PC-9 (cell line): Measurements from ENCODE around the gene SLAMF6. TPM values are rescaled to one million over a fixed set of nuclear protein-coding genes. Genes with fewer than 3 reads are reported as not detected.

Experiments used
- Bru-seq: library from RNA; stranded (reverse); fragments of 400-500 nt; gene quantifications from one replicate; lab custom pipeline; 2021; lab: Mats Ljungman, UMichigan
- BruChase-seq, 2 experiments: library from RNA; stranded (reverse); fragments of 400-500 nt; gene quantifications; one replicate each; lab custom pipeline; 2021; lab: Mats Ljungman, UMichigan
- BruUV-seq: library from RNA; stranded (reverse); fragments of 400-500 nt; replicated peaks from 2 replicates; lab custom pipeline; 2021; lab: Mats Ljungman, UMichigan
- CTCF ChIA-PET: fragments of 300-600 bp; sonication (Branson Sonifier 250); formaldehyde crosslinking; loops from one replicate; lab custom pipeline; 2022; ENCODE audit warnings: antibody characterized with exemption; lab: Charles Lee
- POLR2A ChIA-PET: fragments of 300-600 bp; sonication (Branson Sonifier 250); formaldehyde crosslinking; loops from one replicate; lab custom pipeline; 2022; ENCODE audit warnings: antibody characterized with exemption; ENCODE audit not compliant: unreplicated experiment; lab: Charles Lee
- DNase-seq, 2 experiments: peaks; one replicate each; pipeline versions ENCODE4 v3.0.0 to v3.0.0-alpha.2; 2015 to 2022; ENCODE audit warnings: mixed read lengths in 1 of 2
- H2AFZ ChIP-seq: fragments of 200-600 bp; sonication (generic); 2 replicates; pipeline ENCODE4 v1.8.1; 2017; ENCODE audit warnings: antibody characterized with exemption
- H3F3A ChIP-seq: fragments of 200-600 bp; sonication (generic); 2 replicates; pipeline ENCODE4 v1.8.1; 2017; ENCODE audit warnings: antibody characterized with exemption, mild to moderate bottlenecking, low read depth; ENCODE audit not compliant: insufficient read depth
- H3K27ac ChIP-seq: fragments of 200-600 bp; sonication (generic); 2 replicates; pipeline ENCODE4 v1.6.1; 2016; ENCODE audit warnings: mixed run types
- H3K27me3 ChIP-seq: fragments of 200-600 bp; sonication (generic); 2 replicates; pipeline ENCODE4 v1.6.1; 2016; ENCODE audit warnings: low read depth, mixed run types; ENCODE audit not compliant: insufficient read depth
- H3K36me3 ChIP-seq: fragments of 200-600 bp; sonication (generic); 2 replicates; pipeline ENCODE4 v1.6.1; 2016; ENCODE audit warnings: low read depth, mixed run types
- H3K4me1 ChIP-seq: fragments of 200-600 bp; sonication (generic); replicated peaks from 2 replicates; pipeline ENCODE4 v1.6.1; 2016; ENCODE audit warnings: mixed run types; ENCODE audit not compliant: insufficient read depth
- H3K4me2 ChIP-seq: fragments of 200-600 bp; sonication (generic); 2 replicates; pipeline ENCODE4 v1.6.1; 2017; ENCODE audit warnings: mixed run types
- H3K4me3 ChIP-seq: fragments of 200-600 bp; sonication (generic); 2 replicates; pipeline ENCODE4 v1.6.1; 2016; ENCODE audit warnings: mixed run types
- H3K79me2 ChIP-seq: fragments of 200-600 bp; sonication (generic); 2 replicates; pipeline ENCODE4 v1.6.1; 2017; ENCODE audit warnings: low read depth, mixed run types
- H3K9me2 ChIP-seq: fragments of 200-600 bp; sonication (generic); 2 replicates; pipeline ENCODE4 v1.8.1; 2017; ENCODE audit warnings: mild to moderate bottlenecking; ENCODE audit not compliant: insufficient read depth
- H3K9me3 ChIP-seq: fragments of 200-600 bp; sonication (generic); 2 replicates; pipeline ENCODE4 v1.8.1; 2016; ENCODE audit warnings: low read depth; ENCODE audit not compliant: insufficient read depth
- H4K20me1 ChIP-seq: fragments of 200-600 bp; sonication (generic); 2 replicates; pipeline ENCODE4 v1.8.1; 2017; ENCODE audit not compliant: insufficient read depth
- EZH2 ChIP-seq: fragments of 200-600 bp; sonication (generic); IDR thresholded peaks from 2 replicates; pipeline ENCODE4 v1.8.0; 2017; ENCODE audit warnings: antibody characterized with exemption, low read depth
- intact Hi-C: fragments of 100-400 bp; cut with micrococcal nuclease; formaldehyde crosslinking; loops from one replicate; pipeline ENCODE4 v1.10.0; 2022; ENCODE audit not compliant: unreplicated experiment
- long read RNA-seq: library from polyadenylated mRNA; stranded (forward); transcript quantifications from one replicate; pipeline ENCODE4 v2.0.0, GENCODE V29; 2022
- total RNA-seq: library from RNA; stranded (reverse); gene quantifications from 2 replicates; pipeline ENCODE4 v1.2.3, GENCODE V29; 2021
- TF ChIP-seq, protein P1 (sequence below): fragments of 200-600 bp; sonication (generic); conservative IDR thresholded peaks from 2 replicates; pipeline ENCODE4 v1.6.1; 2017; ENCODE audit warnings: mixed run types, antibody characterized with exemption, mild to moderate bottlenecking, moderate library complexity

Gene SLAMF6
- total RNA-seq: not detected in 2 replicates
- percentile 7 among the genes with signal in this experiment for Bru-seq, nascent RNA
- BruChase-seq, experiment 1, labeled RNA remaining after a 2-hour chase: percentile 6 among the genes with signal in this experiment
- BruChase-seq, experiment 2, labeled RNA remaining after a 6-hour chase: not detected
- long read RNA-seq: 0 reads

DNA sequence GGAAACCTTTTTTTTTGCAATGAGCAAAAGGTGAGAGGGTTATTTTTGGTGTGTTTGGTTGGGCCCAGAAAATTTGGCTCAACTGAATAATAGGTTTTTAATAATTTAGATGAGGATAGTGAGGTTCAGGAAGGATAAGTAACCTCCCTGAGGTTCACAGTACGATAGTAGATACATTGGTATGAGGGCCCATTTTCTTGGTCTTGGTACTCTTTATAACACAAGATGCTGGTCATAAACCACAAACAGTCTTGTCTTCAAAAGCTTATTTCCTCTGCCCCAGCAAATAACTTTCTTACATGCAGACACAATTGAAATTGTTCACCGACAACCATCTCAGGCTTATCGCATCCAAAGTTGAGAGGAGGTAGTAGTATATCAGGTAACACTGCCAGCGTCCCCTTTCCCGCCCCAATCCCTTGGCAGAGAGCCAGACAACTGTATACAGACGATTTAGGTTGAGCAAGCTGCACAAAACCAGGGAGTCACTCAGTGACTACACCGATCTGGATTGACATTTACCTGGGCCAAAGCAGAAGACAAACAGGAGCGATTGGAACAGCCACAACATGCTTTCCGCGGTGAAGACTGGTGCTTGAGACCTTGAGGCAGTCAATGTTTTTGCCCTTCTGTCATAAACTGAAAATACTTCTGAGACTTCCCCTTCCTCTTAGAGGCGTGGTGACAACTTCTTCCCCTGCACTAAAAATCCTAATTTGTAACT lies at the start of gene SLAMF6:
Gene SLAMF6, minus strand, starts transcription at position 634 of the 724 bp plus-strand sequence. Its CDS starts 63 bp downstream, at position 571.
- intact Hi-C loops: no loop called here
- no peaks in the 10 kb centered on the region for H4K20me1 ChIP-seq
- DNase-seq: no peak
- H3K27ac ChIP-seq: no peak within 1 kb of the TSS
- no peaks in the 10 kb centered on the region for H3K79me2 ChIP-seq
- H3K4me1 ChIP-seq: no peaks in the 10 kb centered on the region
- H3F3A ChIP-seq: no peaks in the 10 kb centered on the region
- ChIA-PET CTCF (no interaction called here), POLR2A (interaction anchor here (0.7 kb wide), 1 partner anchor 60 kb away, joined by 4 read pairs; no protein-coding TSS in a partner anchor)
- no peak for TF ChIP-seq EZH2
- TF ChIP-seq, protein P1, sequence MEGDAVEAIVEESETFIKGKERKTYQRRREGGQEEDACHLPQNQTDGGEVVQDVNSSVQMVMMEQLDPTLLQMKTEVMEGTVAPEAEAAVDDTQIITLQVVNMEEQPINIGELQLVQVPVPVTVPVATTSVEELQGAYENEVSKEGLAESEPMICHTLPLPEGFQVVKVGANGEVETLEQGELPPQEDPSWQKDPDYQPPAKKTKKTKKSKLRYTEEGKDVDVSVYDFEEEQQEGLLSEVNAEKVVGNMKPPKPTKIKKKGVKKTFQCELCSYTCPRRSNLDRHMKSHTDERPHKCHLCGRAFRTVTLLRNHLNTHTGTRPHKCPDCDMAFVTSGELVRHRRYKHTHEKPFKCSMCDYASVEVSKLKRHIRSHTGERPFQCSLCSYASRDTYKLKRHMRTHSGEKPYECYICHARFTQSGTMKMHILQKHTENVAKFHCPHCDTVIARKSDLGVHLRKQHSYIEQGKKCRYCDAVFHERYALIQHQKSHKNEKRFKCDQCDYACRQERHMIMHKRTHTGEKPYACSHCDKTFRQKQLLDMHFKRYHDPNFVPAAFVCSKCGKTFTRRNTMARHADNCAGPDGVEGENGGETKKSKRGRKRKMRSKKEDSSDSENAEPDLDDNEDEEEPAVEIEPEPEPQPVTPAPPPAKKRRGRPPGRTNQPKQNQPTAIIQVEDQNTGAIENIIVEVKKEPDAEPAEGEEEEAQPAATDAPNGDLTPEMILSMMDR: no peak
- H3K4me2 ChIP-seq: no peak within 1 kb of the TSS
- H3K27me3 ChIP-seq: peaks cover 8% of the 10 kb centered on the region; the same call in 1 of the 2 replicates
- BruUV-seq: no TSS peak
- no peak within 1 kb of the TSS for H3K4me3 ChIP-seq
- H3K9me3 ChIP-seq: no peaks in the 10 kb centered on the region
- no peak within 1 kb of the TSS for H2AFZ ChIP-seq
- no peaks in the 10 kb centered on the region for H3K9me2 ChIP-seq
- H3K36me3 ChIP-seq: no peaks in the 10 kb centered on the region

DNA sequence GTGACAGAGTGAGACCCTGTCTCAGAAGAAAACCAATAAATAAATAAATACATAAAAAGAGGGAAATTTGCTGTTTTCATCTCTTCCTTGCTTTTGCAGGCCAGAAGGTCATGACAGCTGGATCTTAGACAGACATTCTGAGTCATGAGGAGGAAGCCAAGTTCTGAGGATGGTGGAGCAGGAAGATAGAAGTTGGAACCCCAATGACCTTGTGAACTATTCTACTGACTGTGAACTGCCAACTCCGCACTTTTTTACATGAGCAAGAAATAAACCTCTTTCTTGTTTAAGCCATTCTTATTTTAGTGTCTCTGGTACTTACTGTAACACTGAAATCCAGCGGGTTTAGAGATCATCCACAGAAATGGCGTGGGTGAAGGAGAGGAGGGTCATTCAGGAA lies 47.8 kb upstream of the SLAMF6 start:
- H3K4me1 ChIP-seq: no peaks in the 10 kb centered on the region
- no TSS peak for BruUV-seq
- no peak overlapping the region for H3K27ac ChIP-seq
- ChIA-PET CTCF (no interaction called here), POLR2A (no interaction called here)
- TF ChIP-seq, protein P1: no peak
- TF ChIP-seq EZH2: no peak
- H3K36me3 ChIP-seq: no peaks in the 10 kb centered on the region
- no peaks in the 10 kb centered on the region for H3F3A ChIP-seq
- intact Hi-C loops: no loop called here
- no peak overlapping the region for H3K4me2 ChIP-seq
- H4K20me1 ChIP-seq: no peaks in the 10 kb centered on the region
- no peaks in the 10 kb centered on the region for H3K9me2 ChIP-seq
- no peaks in the 10 kb centered on the region for H3K79me2 ChIP-seq
- no peaks in the 10 kb centered on the region for H3K9me3 ChIP-seq
- peaks cover 49% of the 10 kb centered on the region for H3K27me3 ChIP-seq
- no peak overlapping the region for H3K4me3 ChIP-seq
- no peak overlapping the region for H2AFZ ChIP-seq
- DNase-seq: no peak

DNA sequence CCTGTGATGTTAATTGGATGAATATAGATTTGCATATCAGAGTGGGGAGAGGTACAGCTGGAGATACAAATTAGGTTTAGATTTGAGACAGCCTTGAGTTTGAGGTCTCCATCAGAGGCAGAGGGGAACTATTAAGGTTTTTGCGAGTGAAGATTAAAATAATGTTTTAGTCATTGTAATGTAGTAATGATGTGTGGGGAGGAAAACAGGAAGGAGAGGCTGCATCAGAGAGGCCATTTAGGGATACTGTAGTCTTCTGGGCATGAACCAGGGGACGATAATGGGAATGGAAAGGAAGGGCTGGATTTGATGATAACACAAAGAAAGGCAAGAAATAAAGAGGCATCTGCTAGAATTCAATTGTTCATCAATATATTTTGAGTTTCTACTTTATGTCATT lies 46.8 kb upstream of the SLAMF6 start:
- ChIA-PET POLR2A (no interaction called here), CTCF (no interaction called here)
- Histone ChIP-seq H4K20me1 (no peaks in the 10 kb centered on the region), H3K36me3 (no peaks in the 10 kb centered on the region), H3K4me3 (no peak overlapping the region), H3K4me2 (no peak overlapping the region), H3K79me2 (no peaks in the 10 kb centered on the region), H3K9me3 (no peaks in the 10 kb centered on the region), H3K4me1 (no peaks in the 10 kb centered on the region), H3F3A (no peaks in the 10 kb centered on the region), H3K27me3 (peaks cover 58% of the 10 kb centered on the region), H2AFZ (no peak overlapping the region), H3K9me2 (no peaks in the 10 kb centered on the region), H3K27ac (no peak overlapping the region)
- intact Hi-C loops: no loop called here
- TF ChIP-seq, protein P1: no peak
- TF ChIP-seq EZH2: no peak
- DNase-seq: no peak
- no TSS peak for BruUV-seq
